Stimulated activated CD8-positive, alpha-beta memory T cell treated with anti-CD3 and anti-CD28 coated beads, Interleukin-2, amount 100 ng/mL, for 48 hours (primary cell): ENCODE results near the gene PNKD.

Experiments used
- DNase-seq, 2 donors: peaks; one replicate each; pipeline ENCODE4 v3.0.0-alpha.2; 2020; ENCODE audit warnings: low read depth in 2 of 2

The PNKD gene

DNA sequence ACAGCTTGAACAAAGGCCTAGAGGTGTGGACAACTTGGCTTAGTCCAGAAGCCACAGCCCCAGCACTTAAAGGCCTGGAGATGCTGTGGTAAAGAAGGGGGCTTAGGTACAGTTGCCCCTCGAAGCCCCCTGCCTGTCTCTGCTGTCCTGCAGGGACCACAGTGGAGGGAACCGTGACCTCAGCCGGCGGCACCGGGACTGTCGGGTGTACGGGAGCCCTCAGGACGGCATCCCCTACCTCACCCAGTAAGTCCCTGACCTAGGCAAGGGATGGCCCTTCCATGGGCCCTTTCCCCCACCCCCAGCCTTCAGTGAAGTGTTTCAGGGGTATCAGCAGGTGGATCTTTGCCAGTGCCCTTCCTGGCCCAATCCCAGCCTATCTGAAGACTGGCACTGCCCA is 71.1 kb downstream of the PNKD start:
- no peak for DNase-seq

DNA sequence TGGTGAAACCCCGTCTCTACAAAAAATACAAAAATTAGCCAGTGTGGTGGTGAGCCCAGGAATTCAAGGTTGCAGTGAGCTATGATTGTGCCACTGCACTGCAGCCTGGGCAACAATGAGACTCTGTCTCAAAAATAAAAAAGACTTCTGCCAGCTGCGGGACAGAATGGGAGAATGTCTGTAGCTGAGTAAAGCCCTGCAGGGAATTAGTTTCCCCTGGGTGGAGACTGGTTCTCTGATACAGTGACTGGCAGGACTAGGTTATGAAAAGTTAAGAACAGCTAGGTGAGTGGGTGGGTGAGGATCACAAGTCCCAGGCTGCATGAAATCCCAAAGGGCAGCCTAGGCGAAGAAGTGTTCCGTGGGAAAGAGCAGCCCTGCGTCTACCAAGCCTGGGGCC is 72.5 kb downstream of the PNKD start:
- no peak for DNase-seq

DNA sequence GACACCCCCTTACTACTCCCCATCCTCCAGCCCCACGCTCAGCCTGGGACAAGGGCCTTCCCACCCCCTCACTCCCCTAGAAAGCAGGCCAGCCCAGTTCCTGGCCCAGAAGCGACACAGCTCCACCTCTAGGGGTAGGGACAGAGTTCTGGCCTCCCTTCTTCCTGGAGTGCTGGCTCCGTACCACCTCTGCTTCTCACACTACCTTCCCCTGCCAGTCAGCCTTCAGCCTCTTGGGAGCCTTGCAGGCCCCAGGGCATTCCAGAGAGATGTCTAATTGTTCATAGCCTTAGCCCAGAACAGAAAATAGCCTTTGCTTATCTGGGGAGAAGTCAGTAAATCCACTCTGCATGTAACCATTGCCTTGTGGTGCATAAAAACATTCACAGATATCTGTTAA is 73.3 kb downstream of the PNKD start:
- DNase-seq = no peak

DNA sequence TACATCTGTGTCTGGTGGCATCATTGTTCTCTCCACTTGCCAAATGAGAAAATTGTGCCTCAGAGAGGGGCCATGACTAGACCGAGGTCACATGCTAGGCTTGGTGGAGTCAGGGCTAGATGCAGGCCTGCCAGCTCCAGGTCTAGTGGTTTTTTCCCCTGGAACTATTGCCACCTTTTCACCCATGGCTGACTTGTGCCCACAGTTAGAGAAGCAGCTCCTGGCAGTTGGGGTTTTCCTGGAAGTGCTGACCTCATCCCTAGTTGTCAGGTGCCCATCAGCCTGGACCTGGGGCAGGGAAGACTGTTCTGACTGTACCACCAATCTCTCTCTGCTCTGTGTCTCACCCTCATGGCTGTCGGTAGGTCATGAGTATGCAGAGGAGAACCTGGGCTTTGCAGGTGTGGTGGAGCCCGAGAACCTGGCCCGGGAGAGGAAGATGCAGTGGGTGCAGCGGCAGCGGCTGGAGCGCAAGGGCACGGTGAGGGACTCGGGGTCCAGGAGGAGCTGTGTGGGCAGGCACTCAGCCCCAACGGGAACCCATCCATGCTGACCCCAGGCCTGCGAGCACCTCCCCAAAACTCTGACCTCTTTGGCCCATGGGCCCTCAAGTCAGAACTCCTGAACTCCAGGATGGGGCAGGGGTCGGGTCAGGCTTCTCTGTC is 73.9 kb downstream of the PNKD start:
- DNase-seq = no peak

DNA sequence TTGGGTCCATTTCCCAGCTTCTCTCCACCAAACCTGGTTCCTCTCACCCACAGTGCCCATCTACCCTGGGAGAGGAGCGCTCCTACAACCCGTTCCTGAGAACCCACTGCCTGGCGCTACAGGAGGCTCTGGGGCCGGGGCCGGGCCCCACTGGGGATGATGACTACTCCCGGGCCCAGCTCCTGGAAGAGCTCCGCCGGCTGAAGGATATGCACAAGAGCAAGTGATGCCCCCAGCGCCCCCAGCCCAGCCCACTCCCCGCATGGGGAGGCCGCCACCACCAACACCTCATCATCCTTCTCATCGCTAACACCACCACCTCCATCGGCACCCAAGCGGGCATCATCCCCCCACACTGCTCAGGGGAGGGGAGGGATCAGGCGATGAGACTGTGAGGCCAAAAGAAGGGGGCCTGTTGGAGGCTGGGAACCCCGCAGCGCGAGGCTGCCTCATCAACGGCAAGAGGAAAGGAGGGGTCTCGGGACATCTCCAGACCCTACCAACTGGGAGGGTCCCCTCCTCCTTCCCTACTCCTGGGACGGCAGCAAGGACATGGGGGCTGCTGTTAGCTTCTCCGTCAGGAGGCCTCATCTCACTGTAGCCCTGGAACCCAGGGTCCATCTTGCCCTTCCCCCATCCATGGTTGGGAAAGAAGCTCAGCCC is 74.6 kb downstream of the PNKD start:
- no peak for DNase-seq

DNA sequence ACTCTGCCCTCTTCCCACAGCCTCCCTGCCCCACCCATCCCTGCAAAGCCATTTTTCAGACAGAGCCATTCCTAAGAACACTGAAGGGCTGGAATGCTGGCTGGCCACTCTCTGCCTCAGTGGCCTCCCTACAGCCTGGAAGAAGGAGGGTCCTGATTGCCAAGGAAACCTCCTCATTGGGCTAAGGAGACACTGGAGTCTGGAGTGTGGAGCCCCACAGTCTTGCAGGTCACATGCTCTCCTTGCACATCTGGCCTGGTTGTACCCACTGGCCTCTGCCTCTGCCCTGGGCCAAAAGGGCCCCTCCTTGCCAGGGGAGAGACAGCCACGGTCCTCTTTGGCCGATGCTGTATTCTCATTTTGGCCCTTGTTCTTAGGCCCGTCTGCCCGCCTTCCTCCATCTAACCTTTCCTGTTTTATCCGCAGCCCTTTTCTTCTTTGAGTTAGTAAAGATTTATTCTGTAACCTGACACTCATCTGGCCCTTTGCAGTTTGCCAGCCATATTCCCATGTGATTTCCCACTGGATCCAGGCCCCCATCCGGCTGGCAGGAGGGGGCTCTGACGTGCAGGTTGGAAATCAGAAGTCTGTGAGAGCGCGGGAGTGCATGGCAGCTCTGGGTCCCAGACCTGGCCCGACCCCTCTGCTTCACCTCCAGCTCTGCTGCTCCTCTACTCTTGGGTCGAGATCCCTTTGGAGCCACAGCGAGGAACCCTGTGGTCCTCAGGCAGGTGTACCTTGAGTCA is 75.3 kb downstream of the PNKD start:
- no peak for DNase-seq

DNA sequence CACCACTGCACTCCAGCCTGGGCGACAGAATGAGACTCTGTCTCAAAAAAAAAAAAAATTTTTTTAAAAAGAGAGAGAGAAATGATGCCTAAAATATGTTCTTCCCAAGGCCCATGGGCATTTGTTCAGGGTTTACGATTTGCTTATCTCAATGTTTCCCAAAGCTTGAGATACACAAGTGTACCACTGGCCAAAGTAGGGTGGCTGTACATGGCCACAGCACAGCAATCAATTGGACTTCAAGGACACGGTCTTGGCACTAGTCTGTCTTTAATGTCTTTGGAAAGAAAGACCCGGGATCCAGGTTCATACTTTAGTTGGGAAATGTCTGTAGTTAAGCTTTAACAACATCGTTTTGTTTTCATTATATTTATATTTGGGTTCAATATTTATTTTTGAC is 76.9 kb downstream of the PNKD start:
- no peak for DNase-seq

DNA sequence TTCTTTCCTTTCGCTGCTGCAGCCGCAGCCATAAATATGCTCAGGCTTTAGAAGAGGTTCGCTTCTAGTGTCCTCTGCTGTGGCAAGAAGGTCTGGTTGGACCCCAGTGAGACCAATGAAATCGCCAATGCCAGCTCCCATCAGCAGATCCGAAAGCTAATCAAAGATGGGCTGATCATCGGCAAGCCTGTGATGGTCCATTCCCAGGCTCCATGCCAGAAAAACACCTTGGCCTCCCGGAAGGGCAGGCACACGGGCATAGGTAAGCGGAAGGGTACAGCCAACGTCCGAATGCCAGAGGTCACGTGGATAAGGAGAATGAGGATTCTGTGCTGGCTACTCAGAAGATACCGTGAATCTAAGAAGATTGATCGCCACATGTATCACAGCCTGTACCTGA is 83.7 kb downstream of the PNKD start:
- DNase-seq = no peak

DNA sequence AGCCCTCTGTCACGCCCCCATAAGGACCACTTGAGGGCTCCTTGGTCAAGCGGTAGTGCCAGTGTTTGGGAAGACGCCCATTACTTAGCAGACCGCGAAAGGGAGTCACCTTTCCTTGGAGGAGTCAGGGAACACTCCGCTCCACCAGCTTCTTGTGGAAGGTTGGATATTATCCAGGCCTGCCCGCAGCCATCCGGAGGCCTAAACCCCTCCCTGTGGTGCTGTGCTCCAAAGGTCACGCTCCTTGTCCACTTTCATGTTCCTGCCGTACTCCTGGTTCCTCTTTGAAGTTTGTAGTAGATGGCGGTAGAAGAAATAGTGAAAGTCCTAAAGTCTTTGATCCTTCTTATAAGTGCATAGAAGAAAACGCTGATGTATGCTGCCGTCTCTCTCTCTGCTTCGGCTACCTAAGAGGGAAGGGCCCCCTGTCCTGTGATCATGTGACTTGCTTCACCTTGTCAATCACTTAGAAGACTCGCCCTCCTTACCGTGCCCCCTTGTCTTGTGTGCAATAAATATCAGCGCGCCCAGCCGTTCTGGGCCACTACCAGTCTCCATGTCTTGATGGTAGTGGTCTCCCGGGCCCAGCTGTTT is 84.6 kb downstream of the PNKD start:
- no peak for DNase-seq

DNA sequence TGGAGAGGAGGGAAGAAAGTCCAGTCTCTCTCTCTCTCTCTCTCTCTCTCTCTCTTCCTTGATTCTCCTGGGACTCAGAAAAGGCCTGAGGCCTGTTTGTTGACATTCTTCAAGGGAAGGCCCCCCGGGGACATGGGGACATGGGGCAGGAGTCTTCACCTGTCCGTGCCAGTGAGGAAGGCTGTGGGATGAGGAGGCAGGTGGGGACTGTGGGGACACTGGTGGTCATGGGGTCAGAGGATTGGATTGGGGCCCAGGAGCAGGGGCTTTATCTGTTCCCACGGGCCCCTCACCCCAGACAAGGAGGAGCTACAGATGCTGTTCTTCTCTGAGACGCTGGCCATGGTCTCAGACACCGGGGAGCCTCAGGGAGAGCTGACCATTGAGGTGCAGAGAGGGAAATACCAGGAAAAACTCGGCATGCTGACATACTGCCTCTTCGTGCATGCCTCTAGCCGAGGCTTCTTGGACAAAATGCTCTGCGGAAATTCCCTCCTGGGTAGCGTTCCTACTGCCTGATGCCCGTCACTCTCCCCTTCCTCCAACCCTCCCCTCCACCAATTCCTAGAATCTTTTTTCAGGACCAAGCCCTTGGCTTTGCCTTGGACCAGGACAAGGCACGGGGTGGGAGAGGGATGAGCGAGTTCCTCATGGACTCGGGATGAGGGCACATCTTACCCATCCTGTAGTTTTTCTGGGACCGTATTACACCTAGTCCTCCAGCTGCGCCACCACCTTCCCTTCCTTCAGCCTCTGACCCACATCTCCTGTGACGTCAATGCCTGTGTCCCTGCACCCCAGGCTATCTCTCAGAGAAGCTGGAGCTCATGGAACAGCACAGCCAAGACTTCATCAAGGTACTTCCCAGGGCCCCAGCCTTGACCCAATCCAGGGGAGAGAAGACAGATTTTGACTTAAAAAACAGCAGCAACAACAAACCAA is 87.2 kb downstream of the PNKD start:
- DNase-seq = no peak

DNA sequence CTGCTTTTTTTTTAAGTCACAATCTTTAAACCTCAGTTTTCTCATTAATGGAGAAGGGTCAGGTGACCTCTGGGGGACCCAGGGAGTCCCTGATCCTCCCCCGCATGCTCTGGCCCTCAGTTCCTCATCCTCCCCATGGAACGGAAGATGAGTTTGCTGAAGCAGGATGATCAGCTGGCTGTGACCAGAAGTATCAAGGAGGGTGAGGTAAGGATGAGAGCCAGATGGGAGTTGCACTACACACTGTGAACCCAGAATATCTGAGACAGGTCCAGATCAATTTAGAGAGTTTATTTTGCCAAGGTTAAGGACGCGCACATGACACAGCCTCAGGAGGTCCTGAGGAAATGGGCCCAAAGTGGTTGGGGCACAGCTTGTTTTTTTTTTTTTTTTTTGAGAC is 90.1 kb downstream of the PNKD start:
- no peak for DNase-seq

DNA sequence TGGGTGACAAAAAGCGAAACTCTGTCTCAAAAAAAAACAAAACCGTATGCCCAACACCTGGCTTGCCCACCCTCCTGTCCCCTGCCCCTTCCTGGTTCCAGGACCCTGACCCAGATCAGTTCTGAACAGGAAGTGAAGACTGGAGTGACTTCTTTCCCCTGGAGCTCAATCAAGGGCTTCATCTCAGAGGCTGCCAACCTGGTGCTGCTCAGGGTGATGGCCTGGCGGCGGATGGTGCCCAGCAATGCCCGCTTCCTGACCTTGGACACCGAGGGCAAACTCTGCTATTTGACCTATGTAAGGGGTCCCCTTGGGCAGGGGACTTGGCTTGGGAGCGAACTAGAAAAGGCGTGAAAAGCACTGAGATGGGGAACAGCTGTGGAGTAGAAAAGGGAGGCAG is 92.3 kb downstream of the PNKD start:
- DNase-seq = no peak

DNA sequence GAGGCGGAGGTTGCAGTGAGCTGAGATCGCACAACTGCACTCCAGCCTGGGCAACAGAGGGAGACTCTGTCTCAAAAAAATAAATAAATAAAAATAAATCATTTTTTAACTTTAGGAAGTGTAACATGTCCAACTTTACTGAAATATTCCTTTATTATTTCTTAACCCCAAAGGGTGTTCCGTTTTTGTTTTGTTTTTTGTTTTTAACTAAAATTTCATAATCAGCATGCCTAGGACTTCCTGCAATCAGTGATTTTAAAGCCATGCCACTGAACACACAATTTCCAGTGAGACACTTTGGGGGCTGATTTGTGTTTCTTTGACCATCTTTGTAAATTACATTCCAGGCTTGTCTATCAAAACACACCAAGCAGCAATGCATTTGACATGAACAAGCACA is 93.4 kb downstream of the PNKD start:
- DNase-seq = no peak

DNA sequence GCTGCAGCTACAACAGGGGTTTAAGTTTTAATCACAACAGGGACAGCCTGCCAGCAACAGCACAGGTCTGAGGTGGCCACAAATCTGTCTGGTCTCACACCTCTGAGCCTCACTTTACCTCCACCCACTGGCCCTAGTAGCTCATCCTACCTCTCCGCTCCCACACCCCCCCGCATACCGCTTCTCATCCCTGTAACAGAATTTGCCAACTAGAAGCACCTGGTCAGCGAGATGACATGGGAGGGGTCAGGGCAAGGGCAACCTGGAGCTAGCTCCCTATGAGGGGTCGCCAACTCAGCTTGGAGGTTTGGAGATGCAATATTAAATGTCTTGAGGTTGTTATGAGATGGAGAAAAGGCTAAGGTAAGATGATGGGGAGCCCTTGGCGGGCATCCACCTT is 93.9 kb downstream of the PNKD start:
- DNase-seq = no peak

DNA sequence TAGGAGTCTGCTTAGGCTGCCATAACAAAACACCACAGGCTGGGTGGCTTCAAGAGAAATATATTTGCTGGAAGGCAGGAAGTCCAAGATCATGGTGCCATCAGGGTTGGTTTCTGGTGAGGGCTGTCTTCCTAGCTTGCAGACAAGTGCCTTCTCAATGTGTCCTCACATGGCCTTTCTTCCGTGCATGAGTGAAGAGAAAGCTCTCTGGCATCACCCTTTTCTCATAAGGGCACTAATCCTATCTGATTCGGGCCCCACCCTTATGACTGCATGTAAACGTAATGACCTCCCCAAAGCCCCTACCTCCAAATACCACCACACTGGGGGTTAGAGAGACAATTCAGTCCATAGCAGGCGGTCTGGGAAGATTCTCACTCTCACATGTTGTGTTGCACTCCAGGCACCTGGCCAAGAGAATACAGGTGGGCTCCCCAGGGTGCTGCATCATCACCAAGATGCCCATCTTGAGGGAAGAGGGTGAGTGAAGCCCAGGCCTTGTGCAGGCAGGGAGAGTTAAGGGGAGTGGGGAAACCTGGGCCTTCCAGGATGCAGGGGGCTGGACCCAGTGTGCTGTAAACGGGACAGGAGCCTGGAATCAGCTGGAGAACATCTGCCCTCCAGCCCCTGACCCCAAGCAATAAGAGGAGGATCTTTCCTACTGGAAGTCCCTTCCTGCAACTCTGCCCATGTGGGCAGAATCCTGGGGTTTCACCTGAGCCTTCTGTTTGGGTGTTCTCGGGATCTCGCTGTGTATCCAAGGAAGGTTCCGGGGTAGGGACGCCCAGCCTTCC is 96.5 kb downstream of the PNKD start:
- DNase-seq = no peak

DNA sequence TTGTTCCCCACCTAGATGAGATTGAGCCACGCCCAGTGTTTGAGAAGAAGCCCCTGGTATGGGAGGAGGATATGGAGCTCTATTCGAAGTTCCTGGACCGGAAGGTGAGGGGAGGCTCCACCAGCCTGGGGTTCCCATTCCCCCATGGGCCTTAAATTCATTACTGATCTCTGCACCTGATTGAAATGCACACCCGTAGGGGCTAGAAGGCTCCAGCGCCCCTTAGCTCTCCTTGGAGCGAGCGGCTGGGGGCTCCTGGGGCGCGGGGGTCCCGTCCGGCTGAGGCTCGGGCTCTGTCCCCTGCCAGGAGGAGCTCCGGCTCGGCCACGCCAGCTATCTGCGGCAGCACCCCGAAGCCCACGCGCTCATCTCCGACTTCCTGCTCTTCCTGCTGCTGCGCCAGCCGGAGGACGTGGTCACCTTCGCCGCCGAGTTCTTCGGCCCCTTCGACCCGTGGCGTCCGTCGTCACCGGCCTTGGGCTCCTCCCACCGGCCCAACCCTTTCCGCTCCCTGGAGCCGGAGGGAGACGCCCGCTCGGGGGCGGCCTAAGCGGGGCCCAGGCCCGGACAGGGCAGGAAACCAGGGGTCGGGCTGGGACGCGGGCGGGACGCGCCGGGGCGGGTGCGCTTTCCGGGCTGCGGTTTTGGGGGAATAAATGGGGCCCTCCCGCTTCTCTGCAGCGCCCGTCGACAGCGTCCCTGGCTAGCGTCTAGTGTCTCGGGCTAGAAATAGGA is 97.3 kb downstream of the PNKD start:
- peak; percentile 63 to 69 for DNase-seq

DNA sequence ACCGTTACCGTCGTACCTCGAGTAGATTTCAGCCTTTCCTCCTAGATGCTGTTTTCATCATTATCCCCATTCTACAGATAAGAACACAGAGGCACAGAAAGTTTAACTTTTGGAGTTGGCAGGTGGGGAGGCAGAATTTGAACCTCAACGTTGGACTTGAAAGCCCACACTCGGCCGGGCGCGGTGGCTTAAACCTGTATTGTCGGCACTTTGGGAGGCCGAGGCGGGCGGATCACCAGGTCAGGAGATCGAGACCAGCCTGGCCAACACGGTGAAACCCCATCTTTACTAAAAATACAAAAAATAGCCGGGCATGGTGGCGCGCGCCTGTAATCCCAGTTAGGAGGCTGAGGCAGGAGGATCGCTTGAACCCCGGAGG is 97.8 kb downstream of the PNKD start:
- no peak for DNase-seq

DNA sequence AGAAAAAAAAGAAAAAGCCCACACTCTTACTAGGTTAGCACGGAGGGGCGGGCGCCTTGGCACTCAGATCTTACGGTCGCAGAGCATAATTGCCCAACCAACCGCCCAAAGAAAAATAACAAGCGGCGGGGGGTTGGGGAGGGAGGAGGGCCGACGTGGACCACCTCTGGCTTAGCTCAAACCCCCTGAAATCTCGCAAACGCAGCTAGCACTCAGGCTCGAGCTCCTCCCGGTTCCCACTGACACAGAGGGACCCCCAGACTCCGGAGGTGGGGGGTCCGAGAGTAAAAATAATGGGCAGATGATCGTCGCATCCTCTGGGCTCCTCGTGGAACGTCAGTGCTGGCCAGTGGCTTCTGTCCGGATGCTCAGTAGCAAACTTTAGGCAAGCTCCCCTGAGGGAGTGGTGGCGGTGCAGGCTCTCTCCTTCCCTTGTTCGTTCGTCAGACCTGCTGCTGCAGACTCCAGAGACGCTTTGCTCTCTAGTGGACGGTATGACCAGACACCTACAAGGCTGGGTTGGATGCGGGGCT is 98.4 kb downstream of the PNKD start:
- no peak for DNase-seq

DNA sequence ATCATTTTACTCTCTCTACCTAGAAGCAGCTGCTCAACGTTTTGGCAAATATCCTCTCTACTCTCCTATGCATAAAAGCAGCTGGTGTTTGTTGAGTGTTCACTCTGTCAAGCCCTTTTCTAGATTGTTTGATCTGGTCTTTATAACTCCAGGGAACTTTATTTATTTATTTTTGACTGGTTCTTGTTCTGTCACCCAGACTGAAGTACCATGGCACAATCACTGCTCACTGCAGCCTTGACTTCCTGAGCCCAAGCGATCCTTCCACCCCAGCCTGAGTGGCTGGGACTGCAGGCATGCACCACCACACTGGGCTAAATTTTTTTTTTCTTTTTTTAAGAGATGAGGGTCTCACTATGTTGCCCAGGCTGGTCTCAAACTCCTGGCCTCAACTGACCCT is 99.0 kb downstream of the PNKD start:
- DNase-seq = no peak
